Erythroblast (primary cell): ENCODE data around the gene OR9G4.

ENCODE experiments used
- GATA1 ChIP-seq: IDR thresholded peaks from 2 replicates; pipeline ENCODE4 v1.6.1; 2011; ENCODE audit warnings: low read depth, mild to moderate bottlenecking, control low read depth, low read length, moderate library complexity
- POLR2A ChIP-seq: IDR thresholded peaks from 2 replicates; pipeline ENCODE4 v1.6.1; 2011; ENCODE audit warnings: mild to moderate bottlenecking, low read length

DNA sequence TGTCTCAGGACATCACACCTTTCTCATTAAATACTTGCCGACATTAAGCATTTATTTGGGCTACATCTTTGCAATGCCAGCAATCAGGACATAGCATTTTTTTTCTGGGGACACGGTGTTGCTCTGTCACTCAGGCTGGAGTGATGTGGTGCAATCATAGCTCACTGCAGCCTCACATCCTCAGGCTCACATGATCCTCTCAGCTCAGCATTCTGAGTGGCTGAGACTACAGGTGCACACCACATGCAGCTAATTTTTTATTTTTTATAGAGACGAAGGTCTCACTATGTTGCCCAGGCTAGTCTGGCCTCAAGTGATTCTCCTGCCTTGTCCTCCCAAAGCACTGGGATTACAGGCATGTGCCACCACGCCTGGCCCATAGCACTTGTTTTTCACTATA, 28.0 kb downstream of the OR9G4 start:
- TF ChIP-seq POLR2A (no peak), GATA1 (no peak)
